Activated CD8-positive, alpha-beta memory T cell treated with anti-CD3 and anti-CD28 coated beads, Interleukin-2, amount 50 U/mL, for 1 hour (primary cell): ENCODE measurements around the gene TPP1.

Experiments used
- DNase-seq: peaks from one replicate; pipeline ENCODE4 v3.0.0-alpha.2; 2020; ENCODE audit errors: extremely low read depth

Gene TPP1

DNA sequence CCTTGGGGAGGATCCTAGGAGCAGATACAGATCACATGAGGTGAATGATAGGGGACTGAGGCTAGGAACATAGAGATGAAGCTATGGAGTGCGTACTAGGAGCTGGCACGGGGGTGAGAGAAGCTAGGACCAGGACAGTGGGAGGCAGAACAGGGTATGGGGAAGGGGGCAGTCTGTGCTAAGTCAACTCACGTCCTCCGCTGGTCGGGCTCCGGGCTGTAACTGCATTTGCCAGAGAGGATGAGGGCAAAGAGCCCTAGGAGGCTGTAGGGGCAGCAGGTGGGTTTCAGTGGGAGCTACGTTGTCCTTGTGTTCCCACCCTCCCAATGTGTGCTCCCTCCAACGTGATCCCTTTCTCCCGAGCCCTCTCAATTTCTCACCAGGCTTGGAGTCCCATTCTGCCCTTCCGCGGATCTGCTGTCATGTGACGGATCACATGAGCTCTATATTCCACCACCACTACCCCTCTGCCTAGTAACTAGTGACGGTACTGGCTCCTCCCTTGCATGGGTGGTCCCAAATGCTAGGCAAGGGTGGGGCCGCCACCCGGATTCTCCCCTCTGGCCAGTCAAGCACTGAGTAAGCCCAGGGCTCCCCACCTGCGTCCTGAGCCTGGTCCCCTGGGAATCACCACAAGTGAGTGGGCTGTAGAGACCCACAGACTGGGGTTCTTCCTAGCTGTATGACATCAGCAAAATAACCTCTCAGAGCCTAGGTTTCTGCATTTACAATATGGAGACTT, at the start of gene TPP1:
Gene TPP1 (minus strand): TSS at position 419 of the 742 bp plus-strand sequence. CDS start 22 bp downstream, at position 397.
- peak; percentile 73 for DNase-seq

DNA sequence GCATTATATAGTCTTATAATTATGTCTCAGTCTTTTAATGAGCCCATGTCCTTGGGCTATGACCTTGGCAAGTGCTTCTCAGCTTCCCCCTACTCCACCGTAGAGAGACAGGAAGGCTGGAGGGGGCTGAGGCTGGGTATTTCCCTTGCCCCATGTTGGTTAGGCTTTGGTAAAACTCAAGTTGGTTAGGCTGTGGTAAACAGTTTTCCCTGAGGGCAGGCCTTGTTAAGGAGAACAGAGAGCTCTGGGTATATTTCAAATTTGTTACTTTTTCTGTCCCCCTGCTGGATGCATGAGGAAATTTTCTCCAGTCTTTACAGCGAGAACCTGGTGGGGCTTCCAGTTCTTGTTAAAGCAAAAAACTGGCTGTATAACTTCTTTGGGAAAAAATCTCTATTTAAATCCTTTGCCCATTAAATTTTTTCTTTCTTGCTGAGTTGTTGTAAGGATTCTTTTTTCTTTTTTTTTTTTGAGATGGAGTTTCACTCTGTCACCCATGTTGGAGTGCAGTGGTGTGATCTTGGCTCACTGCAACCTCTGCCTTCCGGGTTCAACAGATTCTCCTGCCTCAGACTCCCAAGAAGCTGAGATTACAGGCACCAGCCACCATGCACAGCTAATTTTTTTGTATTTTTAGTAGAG, 48.6 kb upstream of the TPP1 start:
- no peak for DNase-seq

DNA sequence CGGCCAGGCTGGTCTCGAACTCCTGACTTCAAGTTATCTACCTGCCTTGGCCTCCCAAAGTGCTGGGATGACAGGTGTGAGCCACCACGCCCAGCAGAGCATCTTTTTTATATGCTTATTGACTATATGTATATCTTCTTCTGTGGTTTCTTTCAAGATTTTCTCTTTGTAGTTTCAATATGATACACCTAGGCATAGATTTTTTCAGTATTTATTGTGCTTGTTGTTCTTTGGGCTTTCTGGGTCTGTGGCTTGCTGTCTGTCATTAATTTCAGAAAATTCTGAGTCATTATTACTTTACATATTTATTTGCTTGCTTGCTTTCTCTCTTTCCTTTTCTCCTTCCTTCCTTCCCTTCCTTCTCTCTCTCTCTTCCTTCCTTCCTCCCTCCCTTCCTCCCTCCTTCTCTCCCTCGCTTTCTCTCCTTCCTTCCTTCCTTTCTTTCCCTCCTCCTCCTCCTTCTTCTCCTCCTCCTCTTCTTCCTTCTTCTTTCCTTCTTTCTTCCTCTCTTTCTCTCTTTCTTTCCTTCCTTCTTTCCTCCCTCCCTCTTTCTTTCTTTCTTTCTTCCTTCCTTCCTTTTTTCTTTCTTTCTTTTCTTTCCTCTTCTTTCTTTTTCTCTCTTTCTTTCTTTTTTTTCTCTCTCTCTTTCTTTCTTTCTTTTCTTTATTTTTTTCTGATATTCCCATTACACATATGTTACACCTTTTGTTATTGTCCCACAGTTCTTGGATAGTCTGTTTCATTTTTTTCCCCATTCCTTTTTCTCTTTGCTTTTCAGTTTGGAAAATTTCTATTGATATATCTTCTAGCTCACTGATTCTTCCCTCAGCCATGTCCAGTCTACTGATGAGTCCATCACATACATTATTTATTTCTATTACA, 47.3 kb upstream of the TPP1 start:
- DNase-seq, result no peak

DNA sequence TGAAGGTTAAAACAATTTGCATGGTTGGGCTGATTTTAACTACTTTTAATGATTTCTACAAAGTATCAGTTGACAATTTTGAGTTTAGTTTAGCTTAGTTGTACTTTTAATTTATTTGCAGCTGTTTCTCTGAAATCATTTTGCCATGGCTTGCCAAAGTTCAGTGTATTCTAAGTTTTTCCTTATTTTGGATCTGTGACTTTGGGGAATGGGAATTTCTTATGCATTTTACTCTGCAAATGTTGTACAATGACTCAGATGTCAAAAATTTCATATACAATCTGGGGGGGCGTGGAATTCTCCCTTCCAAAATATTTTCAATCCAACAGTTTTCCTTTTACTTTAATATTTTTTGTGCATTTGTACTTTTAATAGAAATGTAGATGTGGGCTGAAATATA, 45.3 kb upstream of the TPP1 start:
- DNase-seq, result no peak

DNA sequence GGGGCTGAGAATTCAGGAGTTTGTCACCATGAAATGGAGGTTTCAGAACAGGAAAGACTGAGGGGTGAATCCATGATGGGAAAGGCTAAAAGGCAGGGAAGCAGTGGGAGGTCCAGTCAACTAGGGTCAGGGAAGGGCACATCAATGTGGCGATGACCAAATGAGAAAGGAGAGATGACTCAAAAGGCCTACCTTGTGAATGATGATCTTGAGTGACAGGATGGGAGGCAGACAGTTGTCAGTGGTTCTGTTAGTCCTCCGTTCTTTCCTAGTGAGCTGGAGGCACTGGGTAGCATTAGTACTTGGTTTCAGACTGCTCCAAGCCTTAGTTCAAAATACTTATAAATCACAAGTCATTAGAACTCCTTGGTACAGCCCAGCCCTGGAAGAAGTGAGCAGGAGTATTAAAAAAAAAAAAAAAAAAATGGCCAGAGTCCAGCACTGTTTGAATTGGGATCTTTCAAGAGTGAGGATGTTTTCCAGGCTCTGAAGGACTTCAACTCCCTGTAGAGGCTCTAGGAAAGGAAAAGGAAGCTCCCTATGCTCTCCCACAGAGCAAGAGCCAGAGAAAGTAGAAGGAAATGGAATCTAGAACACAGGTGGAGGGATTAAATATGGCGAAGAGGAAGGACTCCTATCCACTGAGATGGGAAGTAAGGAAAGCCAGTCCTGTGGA, 44.7 kb upstream of the TPP1 start:
- no peak for DNase-seq

DNA sequence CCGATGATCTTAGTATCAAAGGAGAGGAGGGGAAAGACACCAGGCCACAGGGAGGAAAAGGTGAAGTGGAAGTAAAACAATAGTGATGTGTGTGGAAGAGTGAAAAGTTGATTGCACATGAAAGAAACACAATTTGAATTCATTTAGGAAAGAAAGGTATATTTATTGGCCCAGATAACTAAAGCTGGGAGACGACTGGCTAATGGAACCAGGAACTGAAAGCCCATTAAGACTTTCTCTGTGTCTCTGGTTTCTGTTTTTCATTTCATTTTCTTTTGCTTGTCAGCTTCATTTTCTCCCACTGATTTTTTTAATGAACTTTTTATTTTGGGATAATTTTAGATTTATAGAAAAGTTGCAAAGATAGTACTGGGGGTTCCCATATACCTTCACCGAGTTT, 41.5 kb upstream of the TPP1 start:
- DNase-seq, result no peak

DNA sequence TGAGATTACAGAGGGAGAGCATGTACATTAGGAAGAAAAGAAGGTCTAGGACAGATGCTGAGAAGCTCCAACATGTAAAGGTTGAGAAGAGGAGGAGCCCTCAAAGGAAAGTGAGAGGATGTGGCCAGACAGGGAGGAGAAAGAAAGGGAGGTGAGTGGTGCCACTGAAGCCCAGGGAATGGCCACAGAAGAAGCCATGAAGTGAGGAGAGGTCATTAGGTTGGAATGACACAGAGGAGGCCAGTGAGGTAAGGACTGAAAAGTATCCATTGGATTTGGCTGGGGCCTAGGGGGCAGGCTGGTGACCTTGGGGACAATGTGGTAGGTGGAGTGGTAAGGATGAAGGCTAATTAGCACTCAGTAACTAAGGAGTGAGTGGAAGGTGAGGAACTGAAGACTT, 39.4 kb upstream of the TPP1 start:
- DNase-seq, result no peak

DNA sequence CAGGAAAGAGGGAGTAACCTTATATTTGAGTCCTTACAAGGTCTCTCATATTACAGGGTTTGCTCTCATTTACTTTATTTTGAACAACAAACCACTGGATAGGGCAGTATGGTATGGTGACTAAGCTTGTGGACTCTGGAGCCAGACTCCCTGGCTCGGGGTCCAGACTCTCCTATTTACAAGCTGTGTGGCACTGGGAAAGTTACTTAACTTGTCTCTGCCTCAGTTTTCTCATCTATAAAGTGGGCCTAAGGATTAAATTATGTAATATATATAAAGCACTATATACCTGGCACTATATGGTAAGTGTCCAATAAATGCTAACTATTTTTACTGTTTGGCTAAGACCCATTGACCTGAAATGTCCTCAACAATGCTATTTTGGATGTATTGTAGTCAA, 38.1 kb upstream of the TPP1 start:
- no peak for DNase-seq

DNA sequence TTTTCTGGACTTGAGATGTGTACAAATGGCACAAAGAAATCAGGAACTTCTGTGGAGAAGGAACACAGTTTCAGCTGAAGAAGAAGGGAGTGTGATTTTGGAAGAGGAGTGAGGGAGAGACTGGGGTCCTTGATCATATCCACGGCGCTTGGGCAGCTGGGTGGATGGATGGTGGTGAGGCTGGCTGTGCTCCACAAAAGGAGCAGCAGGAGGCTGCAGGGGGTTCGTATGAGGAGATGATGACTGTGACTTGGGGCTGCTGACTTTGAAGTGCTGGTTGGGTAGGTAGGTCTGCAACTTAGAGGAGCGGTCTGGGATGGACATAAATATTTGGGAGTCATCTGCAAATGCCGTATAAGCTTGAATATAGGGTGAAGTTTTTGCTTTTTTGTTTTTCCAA, 37.7 kb upstream of the TPP1 start:
- no peak for DNase-seq

DNA sequence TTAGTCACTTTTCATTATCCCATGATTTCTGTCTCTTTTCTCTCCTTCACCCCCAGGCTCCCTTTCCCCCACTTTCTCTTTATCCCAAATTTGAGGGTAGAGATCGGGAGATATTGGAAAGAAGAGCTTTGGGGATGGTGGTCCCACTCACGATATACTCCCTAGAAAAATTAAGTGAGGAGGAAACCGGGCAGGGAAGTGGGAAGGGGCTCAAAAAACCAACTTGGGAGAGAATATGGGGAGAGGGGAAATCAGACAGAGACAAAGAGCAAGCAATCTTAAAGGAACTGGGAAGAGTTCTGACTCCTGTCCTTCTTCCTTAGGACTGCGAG, 37.3 kb upstream of the TPP1 start:
- no peak for DNase-seq

DNA sequence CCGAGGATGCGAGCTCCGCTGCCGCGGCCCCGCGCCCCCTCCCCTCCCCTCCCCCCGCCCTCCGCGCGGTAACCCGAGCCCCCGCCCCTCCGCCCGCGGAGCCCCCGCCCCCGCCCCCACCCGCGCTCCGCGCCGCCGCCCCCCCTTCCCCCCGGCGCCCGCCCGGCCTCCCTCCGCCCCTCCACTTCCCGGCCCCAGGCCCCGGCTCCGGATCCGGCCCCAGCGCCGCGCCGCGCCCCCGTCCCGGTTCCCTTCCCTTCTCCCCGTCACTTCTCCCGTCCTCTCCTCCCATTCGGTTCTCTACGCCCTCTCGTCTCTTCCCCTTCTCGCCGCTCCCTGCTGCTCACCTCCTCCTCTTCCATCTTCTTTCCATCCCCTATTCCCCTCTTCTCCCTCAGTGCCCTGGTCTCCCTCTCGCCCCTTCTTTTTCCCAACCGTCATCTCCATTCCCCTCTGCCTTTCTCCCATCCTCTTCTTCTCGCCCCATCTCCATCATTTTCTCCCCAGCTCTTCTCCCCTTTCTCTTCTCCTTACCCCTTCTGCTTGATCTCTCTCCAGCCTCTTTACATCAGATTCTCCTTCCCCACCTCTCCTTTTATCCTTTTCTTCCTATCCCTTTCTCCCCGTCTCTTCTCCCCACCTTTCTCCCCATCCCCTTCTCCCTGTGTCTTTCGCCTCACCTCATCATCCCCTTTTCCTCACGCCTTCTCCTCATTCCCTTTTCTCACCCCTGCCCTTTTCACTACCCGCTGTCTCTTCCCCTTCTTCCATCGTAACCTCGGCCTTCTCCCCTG, 36.8 kb upstream of the TPP1 start, which contains the start of gene DCHS1:
Gene DCHS1 (minus strand): TSS at position 20 of the 794 bp plus-strand sequence. CDS start 14,196 bp downstream, outside the sequence.
- DNase-seq, result no peak

DNA sequence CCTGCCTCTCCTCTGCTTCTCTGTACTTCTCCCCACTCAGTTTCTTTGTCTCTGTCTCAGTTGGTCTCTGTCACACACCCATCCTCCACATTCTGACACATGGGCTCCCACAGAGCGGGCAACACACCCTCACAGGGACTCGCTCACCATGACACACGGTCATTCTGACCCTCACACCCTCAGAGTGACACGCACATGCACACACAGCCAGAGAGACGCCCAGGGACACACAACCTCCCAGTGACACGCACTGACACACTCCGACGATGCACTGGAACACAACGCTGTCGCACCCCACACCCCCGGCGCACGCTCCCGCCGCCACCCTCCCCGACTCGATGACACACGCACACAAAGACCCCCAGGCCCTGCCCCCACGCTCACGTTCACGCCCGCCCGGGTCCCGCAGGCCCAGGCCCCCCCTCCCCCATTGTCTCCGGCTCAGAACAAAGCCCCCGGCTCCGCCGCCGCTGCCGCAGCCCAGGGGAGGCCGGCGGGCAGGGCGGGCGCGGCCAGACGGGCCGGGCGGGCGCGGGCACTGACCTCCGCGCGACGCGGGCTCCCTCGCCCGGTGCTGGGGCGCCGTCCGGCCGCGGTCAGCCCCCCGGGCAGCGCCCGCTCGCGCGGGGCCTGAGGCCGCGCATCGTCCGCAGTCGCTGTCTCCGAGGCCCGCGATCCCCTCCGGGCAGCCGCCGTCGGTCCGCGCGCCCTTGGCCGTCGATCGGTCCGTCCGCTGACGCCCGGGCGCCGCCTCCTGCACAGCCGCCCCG, 36.0 kb upstream of the TPP1 start:
- no peak for DNase-seq

DNA sequence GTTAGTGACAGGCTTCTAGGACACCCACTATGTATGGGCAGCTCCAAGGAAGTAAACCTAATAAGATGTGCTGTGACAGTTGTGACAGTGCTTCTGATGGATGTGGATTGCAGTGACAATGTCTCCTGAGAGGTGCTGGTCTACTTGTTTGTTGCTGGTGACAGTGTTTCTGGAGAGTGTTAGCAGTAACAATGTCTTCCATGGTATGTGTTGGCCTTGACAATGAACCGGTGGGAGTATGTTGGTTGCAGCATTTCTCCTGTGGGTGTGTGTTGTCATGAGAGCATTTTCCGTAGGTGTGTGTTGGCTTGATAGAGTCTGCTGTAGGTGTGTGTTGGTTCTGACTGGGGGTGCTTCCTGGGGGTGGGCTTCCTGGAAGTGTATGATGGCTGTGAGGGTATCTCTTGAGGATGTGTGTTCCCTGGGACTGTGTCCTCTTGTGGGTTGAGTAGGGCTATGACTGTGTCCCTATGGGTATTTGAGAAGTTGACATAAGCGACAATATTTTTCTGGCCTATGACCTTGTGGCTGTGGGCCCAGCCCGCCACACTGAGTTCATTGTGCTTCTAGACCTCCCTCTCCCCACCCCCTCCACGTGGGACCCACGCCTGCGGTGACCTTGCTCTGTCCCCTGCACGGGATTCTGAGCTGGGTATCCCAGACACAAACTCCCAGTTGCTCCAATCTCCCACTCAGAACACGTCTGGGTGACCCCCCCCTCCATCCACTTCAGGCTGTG, 35.2 kb upstream of the TPP1 start:
- DNase-seq, result no peak

DNA sequence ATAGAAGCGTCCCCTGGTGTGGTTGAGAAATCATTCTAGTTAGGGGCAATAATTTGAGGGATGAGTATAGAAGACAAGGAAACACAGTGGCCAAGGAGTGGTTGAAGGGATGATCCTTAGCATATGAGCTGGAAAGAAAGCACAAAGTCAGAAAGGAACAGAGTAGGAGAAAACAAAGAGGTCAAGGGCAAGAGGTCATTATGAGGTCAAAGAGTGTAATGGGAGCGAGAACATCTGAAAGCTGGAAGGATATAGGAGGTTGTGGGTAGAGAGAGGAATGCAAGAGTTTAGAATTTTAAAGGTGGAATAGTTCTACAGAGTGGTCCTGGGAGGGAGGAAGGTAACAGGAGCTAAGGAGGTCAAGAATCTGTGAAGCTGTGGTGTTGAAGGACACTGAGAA, 34.4 kb upstream of the TPP1 start:
- no peak for DNase-seq

DNA sequence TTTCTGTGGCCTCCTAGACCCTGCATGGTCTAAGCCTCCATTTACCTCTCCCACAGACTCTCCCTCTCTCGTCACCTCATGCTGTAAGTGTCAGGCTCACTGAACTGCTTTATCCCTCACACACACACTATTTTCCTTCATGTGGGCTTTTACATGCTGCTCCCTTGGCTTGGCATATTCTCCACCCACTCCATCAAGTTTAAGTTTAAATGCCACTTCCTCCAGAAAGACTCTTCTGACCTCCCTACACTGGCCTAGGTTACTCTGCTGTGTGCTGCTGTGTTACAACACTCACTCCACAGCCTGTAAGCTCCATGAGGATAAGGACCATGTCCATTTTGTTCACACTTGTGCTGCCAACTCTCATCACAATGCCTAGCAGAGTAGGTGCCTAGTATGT, 33.9 kb upstream of the TPP1 start:
- no peak for DNase-seq

DNA sequence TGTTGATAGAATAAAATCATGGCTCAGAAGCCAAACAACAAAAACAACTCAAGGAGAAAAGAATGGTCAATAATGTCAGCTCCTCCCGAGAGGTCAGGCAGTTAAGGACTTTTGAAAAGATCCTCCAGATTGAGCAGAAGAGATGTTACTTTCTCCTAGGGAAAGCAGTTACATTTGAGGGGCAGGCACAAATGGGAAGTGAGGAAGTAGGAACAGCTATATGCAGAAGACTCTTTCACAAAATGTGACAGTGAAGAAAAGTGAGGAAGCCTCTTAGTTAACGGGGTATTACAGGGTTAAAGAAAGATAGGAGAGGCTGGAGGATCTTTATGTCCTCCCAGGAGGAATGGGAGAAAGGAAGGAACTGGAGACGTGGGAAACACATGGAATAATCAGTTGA, 33.0 kb upstream of the TPP1 start:
- DNase-seq, result no peak

DNA sequence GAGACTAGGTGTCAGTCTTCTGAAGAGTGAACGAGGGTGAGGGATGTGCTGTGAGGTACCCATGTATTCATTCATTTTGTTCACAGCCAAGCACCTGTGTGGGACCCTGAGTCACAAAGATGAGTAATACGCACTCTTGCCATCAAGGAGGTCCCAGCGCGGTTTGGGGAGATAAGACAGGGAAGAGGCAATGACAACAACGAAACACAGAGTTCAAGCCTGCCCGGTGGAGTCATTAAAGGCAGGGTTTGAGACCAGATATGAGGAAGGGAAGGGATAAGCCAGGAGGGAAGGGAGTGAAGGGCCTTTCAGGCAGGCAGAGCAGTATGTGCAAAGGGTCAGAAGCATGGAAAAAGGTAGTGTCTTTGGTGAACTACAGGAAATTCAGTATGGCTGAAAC, 31.8 kb upstream of the TPP1 start:
- peak; percentile 23 for DNase-seq

DNA sequence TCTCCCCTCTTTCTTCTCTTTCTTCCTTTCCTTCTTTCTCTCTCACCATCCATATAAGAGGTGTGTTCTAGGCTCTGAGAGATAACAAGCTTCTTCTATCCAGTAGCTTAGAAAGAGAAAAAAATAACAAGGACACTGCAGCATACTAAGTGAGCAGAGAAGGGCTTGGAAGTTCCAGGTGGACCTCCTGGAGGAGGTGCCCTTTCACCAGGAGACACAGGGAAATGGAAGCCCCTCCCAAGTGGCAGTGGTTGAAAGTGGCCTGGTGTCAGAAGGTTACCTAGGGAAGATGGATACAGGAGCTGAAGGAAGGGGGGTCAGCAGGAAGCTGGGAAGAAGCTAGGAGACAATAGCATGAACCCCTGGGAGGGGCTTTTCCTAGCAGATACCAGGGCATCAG, 30.9 kb upstream of the TPP1 start:
- no peak for DNase-seq

DNA sequence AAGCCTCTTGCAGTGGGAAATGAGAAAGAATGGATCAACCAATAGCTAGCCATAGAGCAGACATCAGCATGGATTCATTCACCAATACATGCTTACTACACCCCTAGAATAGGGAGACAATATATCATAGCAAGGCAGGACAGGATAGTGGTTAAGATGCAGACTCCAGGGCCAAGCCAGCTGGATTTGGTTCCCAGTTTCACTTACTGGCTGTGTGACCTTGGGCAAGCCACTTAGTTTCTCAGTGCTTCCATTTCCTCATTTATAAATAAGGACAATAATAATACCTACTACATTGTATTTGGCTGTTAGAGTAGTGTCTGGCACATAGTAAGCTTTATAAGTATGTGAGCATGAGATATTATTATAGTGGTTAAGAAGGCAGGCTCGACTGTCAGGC, 29.3 kb upstream of the TPP1 start:
- DNase-seq, result no peak

DNA sequence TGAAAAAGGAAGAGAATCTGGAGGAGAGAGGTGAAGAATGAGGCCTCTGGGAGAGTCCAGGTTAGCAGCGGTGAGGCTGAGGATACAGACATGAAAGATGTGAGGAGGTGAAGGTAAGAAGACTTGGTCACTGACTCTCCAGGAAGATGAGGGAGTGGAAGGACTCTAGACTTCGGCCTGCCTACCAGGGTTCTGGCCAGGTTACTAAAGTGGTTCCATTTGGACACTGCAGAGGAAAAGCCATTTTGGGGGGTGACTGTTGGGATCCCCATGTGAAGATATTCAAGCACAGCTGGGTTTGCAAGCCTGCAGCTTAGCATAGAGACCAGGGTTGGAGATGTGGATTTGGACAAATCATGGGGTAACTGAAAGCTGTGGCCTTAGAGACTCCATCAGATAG, 28.6 kb upstream of the TPP1 start:
- DNase-seq, result no peak
